A673 (cell line): ENCODE data around the gene RALGAPA2.

Experiments used
- CTCF ChIP-seq: fragments of 300-800, 200-600 bp; sonication (generic); conservative IDR thresholded peaks from 2 replicates; pipeline ENCODE4 v1.5.1; 2017; ENCODE audit warnings: low read depth, mild to moderate bottlenecking, antibody characterized with exemption, low read length, moderate library complexity, mixed read lengths
- EZH2 ChIP-seq: fragments of 200-600 bp; sonication (generic); IDR thresholded peaks from 2 replicates; pipeline ENCODE4 v1.6.1; 2017; ENCODE audit warnings: borderline replicate concordance, low read depth, mild to moderate bottlenecking, mixed read lengths, antibody characterized with exemption, low read length; ENCODE audit not compliant: poor library complexity, severe bottlenecking

DNA sequence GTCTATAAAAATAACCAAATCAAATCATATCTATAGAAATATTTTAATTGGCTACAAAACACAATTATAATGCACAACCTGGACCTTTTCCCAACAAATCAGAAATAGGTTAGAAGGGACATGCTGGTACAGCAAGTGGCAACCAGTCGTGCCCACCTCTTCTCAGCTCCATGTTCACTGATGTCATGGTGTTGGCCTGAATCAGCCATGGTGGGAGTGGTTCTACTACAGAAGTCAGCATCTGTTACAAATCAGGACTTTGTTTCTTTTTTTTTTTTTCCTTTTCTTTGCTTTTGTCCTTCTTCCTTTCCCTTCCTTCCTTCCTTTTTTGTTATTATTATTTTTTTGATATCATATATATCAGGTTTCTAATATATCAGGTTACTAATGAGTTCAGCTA lies 91.2 kb downstream of the RALGAPA2 start:
- no peak for TF ChIP-seq CTCF
- no peak for TF ChIP-seq EZH2
